Astrocyte of the cerebellum (primary cell): ENCODE measurements around the gene LRIG3.
"Not testable (repeated sequence)": the region's sequence is repeated elsewhere in the genome, so short reads cannot be mapped to it uniquely, and the experiment has no call there.

Experiments
- DNase-seq: peaks from one replicate; pipeline ENCODE4 v3.0.0-alpha.2; 2011; ENCODE audit warnings: low read depth
- H3K4me3 ChIP-seq: 2 replicates; pipeline ENCODE4 v1.5.1; 2011; ENCODE audit warnings: mild to moderate bottlenecking, low read depth, low read length, moderate library complexity
- in situ Hi-C: cut with HindIII; loops from 2 replicates; pipeline ENCODE4 v1.10.0; 2017; ENCODE audit warnings: low sequenced_read_pairs
- TF ChIP-seq, protein P1 (sequence below): IDR thresholded peaks from 2 replicates; pipeline ENCODE4 v1.5.1; 2012; ENCODE audit warnings: low read length, low read depth, moderate library complexity, mild to moderate bottlenecking; ENCODE audit errors: missing control alignments

Gene LRIG3

DNA sequence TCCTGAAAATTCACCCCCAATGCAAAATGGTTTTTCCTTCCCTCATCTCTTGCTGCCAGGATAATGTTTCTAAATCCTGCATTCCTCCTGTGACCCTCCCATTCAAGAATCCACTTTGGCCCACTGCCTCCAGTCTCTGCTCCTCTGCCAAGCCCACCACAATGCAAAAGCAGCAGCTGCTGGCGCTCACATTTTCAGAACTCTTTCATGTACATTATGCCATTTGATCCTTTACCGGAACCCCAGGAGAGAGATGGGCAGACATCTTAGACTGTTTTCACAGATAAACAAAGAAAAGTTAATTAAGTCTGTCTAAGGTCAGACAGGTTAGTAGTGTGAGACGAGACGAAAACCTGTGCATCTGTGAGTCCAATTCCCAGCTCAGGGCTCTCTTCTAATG, 12.9 kb downstream of the LRIG3 start:
- DNase-seq: peak; percentile 92
- TF ChIP-seq, protein P1, sequence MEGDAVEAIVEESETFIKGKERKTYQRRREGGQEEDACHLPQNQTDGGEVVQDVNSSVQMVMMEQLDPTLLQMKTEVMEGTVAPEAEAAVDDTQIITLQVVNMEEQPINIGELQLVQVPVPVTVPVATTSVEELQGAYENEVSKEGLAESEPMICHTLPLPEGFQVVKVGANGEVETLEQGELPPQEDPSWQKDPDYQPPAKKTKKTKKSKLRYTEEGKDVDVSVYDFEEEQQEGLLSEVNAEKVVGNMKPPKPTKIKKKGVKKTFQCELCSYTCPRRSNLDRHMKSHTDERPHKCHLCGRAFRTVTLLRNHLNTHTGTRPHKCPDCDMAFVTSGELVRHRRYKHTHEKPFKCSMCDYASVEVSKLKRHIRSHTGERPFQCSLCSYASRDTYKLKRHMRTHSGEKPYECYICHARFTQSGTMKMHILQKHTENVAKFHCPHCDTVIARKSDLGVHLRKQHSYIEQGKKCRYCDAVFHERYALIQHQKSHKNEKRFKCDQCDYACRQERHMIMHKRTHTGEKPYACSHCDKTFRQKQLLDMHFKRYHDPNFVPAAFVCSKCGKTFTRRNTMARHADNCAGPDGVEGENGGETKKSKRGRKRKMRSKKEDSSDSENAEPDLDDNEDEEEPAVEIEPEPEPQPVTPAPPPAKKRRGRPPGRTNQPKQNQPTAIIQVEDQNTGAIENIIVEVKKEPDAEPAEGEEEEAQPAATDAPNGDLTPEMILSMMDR: no peak
- H3K4me3 ChIP-seq: no peak overlapping the region
- in situ Hi-C loops: no loop called here

DNA sequence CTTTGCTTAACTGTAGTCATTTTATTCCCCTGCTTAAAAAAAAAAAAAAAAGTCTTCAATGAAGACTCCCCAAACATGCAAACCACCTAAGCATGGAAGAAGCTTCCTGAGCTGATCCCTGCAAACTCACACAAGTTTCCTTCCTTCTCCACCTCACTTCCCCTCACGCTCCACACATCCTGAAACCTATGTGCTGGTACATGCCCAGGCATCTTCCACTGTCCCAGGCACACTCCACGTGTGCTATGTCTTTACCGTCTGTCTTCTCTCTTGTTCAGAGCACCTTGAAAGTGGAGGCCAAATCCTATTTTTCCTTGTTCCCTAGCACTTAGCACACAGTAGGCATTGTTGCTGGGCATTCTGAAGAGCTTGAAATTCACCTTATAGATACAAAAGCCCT, 13.4 kb downstream of the LRIG3 start:
- no peak overlapping the region for H3K4me3 ChIP-seq
- in situ Hi-C loops: no loop called here
- TF ChIP-seq, protein P1: no peak
- no peak for DNase-seq

DNA sequence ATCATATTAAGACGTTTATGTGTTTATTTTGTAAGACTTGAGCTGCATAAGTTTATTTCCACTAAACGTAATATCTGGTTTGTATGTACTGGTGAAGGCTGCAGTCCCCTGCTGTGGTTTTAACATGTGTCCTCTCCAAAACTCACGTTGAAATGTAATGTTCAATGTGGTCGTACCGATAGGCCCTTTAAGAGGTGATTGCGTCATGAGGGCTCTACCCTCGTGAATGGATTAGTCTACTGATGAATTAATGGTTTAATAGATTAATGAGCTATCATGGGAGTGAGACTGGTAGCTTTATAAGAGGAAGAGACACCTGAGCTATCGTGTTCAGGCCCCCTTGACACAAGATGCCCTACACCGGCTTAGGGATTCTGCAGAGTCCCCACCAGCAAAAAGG, 14.9 kb downstream of the LRIG3 start:
- H3K4me3 ChIP-seq: no peak overlapping the region
- DNase-seq: no peak
- in situ Hi-C loops: no loop called here
- TF ChIP-seq, protein P1: no peak

DNA sequence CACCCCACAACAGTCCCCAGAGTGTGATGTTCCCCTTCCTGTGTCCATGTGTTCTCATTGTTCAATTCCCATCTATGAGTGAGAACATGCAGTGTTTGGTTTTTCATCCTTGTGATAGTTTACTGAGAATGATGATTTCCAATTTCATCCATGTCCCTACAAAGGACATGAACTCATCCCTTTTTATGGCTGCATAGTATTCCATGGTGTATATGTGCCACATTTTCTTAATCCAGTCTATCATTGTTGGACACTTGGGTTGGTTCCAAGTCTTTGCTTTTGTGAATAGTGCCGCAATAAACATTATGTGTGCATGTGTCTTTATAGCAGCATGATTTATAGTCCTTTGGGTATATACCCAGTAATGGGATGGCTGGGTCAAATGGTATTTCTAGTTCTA, 17.6 kb downstream of the LRIG3 start:
- H3K4me3 ChIP-seq, in situ Hi-C loops, DNase-seq: not testable (repeated sequence)

DNA sequence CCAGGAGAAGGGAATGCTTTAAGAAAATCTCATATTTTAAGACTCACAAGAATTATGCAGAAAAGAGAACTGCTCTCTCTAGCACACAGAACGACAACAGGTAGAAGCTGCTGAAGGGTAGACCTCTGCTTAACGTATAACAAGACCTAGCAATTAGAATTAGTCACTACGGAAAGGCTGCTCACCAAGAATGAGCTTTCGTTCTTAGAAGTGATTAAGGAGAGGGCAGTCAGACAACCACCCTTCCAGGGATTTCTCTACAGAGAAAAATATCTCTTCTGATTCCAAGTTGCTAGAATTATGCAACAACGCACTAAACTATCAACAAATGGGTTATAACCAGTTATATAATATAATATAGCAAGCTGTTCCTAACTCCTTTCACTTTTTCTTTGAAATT, 18.6 kb downstream of the LRIG3 start:
- DNase-seq: no peak
- TF ChIP-seq, protein P1: no peak
- in situ Hi-C loops: no loop called here
- H3K4me3 ChIP-seq: no peak overlapping the region

DNA sequence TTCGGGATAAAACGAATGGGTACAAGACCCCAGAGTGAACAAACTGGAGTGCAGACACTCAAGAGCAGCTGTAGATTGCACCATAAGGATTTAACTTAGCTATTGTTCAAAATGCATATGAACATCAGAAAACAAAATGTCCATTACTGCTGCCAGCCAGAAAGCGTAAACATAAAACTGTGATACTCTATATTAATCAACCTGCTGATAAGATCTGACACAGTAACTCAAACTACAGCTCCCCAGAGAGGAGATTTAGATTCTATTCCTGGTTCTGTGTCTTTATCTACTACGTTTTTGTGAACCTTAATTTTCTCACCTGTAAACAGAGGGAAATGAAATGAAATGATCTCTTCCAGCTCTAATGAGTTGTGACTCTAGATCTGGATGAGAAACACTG, 22.3 kb downstream of the LRIG3 start:
- no peak for DNase-seq
- H3K4me3 ChIP-seq: no peak overlapping the region
- in situ Hi-C loops: no loop called here
- TF ChIP-seq, protein P1: no peak

DNA sequence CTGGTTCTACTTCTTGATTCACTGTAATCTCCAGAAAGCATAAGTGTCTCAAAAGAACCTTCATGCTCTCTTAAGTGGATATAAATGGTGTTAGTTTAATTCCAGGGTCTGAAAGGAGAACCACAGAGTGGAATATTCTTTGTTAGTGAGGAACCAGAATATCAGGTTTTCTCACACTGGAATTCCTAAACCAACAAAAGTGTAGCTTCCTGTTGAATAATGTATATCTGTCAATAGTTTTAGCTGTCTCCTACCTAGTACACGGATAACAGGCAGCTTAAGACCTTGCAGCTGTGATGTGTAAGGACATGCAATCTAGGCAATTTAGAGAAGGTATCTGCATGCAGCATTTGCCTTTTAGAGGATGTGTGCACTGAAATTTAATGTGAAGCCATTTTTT, 24.0 kb downstream of the LRIG3 start:
- in situ Hi-C loops: no loop called here
- no peak overlapping the region for H3K4me3 ChIP-seq
- TF ChIP-seq, protein P1: no peak
- no peak for DNase-seq
